ENCODE data around the gene RFTN1.

GRCh38 chr3:16554126-16554525 lies 40.6 kb upstream of the RFTN1 start:
- TF ChIP-seq, protein P1, sequence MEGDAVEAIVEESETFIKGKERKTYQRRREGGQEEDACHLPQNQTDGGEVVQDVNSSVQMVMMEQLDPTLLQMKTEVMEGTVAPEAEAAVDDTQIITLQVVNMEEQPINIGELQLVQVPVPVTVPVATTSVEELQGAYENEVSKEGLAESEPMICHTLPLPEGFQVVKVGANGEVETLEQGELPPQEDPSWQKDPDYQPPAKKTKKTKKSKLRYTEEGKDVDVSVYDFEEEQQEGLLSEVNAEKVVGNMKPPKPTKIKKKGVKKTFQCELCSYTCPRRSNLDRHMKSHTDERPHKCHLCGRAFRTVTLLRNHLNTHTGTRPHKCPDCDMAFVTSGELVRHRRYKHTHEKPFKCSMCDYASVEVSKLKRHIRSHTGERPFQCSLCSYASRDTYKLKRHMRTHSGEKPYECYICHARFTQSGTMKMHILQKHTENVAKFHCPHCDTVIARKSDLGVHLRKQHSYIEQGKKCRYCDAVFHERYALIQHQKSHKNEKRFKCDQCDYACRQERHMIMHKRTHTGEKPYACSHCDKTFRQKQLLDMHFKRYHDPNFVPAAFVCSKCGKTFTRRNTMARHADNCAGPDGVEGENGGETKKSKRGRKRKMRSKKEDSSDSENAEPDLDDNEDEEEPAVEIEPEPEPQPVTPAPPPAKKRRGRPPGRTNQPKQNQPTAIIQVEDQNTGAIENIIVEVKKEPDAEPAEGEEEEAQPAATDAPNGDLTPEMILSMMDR (IDR thresholded peaks at IDR 0.05), result no peak
- TF ChIP-seq POLR2A (IDR thresholded peaks at IDR 0.05), result no peak
